Cardiac fibroblast (primary cell): ENCODE results near the gene TSNAX.
"Not testable (repeated sequence)": the region's sequence is repeated elsewhere in the genome, so short reads cannot be mapped to it uniquely, and the experiment has no call there.

Experiments
- DNase-seq, 2 donors: peaks; one replicate each; pipeline versions ENCODE4 v3.0.0 to v3.0.0-alpha.2; 2010; ENCODE audit warnings: low read depth in 2 of 2
- H3K4me3 ChIP-seq, 2 donors: replicated peaks in 1 of 2; 1 replicate in 1 of 2; 2 replicates in 1 of 2; pipeline ENCODE4 v1.5.1; 2011; ENCODE audit warnings: low read depth in 2 of 2, low read length in 2 of 2, mild to moderate bottlenecking in 2 of 2, moderate library complexity in 1 of 2
- CTCF ChIP-seq: IDR thresholded peaks from one replicate; pipeline ENCODE4 v1.5.1; 2011; ENCODE audit warnings: low read depth, mild to moderate bottlenecking, low read length, inconsistent platforms

TSNAX gene

GRCh38 chr1:231583376-231583775 lies 54.9 kb downstream of the TSNAX start:
- H3K4me3 ChIP-seq: no peak overlapping the region
- no peak for TF ChIP-seq CTCF
- no peak for DNase-seq

GRCh38 chr1:231584117-231584516 lies 55.6 kb downstream of the TSNAX start:
- no peak overlapping the region for H3K4me3 ChIP-seq
- peak; percentile 88 to 92 for DNase-seq
- peak; percentile 26 for TF ChIP-seq CTCF

- no peak for TF ChIP-seq CTCF
- DNase-seq: no peak
Measured at GRCh38 chr1:231584921-231585320, 56.5 kb downstream of the TSNAX start.

GRCh38 chr1:231590453-231591198 lies 62.2 kb downstream of the TSNAX start:
- peak; percentile 79 for TF ChIP-seq CTCF
- peak; percentile 83 for DNase-seq
- H3K4me3 ChIP-seq: no peak overlapping the region

More at GRCh38 chr1:231584921-231585320, 56.5 kb downstream of the TSNAX start:
- no peak overlapping the region for H3K4me3 ChIP-seq

DNA sequence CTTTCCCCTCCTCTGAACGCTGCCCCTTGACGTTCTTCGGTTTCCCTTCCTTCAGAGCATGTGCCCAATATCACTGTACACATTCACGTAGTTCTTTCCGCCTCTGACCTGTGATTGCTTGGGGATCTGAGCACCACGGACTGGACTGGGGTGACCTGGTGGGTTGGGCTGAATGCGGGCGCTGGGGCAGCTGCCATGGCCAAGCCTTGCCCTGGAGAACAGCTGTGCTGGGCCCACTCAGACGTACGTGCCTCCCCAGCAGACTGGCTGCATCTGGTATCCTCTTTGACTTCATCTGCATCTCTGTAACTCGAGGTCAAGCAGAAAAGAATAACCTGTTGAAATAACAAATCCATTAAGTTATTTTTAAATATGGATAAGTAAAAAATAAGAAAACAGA lies 63.0 kb downstream of the TSNAX start:
- no peak overlapping the region for H3K4me3 ChIP-seq
- no peak for DNase-seq
- TF ChIP-seq CTCF: no peak

DNA sequence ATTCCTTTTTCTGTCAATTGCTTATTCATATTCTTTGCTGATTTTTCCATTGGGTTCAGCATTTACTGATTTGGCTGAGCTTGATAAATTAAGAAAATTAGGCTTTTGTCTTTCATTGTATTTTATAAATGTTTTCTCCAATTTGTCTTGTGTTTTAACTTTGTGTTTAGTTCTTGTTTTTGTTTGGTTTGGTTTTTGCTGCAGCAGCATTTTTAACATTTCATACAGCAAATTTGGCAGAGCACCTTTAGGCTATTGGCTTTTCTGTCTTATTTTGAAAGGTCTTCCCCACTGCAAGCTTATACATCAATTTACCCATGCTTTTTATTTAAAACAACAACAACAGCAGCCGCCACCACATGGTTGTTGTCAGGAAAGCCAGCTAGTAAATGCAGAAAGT lies 64.3 kb downstream of the TSNAX start:
- H3K4me3 ChIP-seq: no peak overlapping the region
- TF ChIP-seq CTCF: no peak

DNA sequence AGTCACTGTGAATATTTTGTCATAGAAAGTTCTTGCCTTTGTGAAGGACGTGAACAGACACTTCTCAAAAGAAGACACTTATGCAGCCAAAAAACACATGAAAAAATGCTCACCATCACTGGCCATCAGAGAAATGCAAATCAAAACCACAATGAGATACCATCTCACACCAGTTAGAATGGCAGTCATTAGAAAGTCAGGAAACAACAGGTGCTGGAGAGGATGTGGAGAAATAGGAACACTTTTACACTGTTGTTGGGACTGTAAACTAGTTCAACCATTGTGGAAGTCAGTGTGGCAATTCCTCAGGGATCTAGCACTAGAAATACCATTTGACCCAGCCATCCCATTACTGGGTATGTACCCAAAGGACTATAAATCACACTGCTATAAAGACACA lies 64.8 kb downstream of the TSNAX start:
- H3K4me3 ChIP-seq, DNase-seq: not testable (repeated sequence)

More for the DNA sequence above, 64.3 kb downstream of the TSNAX start:
- DNase-seq: no peak
